ENCODE measurements around the gene TAT.
"Not testable (repeated sequence)": the region's sequence is repeated elsewhere in the genome, so short reads cannot be mapped to it uniquely, and the experiment has no call there.

The TAT gene

GRCh38 chr16:71584543-71585317 is 7.8 kb upstream of the TAT start:
- DNase-seq, result no peak

GRCh38 chr16:71582553-71582848 is 5.6 kb upstream of the TAT start:
- DNase-seq, result not testable (repeated sequence)

DNA sequence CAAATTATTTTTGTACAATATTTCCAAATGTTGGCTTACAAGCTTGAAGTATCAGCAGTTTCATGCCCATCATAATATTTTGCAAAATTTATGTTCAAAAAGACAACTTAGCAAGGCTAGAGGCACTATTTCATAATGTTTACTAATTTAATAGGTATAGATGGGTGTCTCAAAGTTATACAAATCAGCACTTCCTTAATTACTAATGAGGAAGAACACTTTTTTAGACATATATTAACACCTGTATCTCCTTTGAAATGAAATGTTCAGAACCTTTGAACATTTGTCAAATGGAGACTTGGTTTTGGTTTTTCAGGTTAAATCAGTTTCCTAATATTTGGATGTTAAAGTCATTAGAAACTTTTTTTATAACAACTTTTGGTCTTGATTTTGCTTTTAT is 2.2 kb downstream of the TAT start:
- DNase-seq, result no peak

DNA sequence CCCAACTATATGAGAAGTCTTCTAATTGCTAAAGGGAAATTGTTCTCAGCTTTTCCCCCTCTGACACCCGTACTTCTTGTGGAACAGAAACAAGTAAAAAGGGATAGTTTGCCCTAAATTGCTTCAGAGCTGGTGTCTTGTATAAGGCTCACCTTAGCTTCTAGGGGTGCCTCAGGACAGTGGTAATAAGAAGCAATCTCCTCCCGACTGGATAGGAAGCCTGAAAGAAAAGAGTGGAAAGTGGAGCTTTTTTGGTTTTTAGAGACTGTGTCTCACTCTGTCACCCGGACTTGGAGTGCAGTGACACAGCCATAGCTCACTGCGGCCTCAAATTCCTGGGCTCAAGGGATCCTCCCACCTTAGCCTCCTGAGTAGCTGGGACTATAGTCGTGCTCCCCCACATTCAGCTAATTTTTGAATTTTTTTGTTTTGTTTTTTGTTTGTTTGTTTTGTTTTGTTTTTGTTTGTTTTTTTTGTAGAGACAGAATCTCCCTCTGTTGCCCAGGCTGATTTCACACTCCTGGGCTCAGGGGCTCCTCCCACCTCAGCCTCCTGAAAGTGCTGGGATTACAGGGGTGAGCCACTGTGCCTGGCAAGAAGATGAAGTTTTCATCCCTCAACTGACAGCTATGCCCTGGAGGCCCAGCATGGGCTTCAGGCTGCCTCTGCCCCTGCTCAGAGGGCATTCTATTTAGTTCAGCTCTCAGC is 3.4 kb downstream of the TAT start:
- DNase-seq, result no peak

DNA sequence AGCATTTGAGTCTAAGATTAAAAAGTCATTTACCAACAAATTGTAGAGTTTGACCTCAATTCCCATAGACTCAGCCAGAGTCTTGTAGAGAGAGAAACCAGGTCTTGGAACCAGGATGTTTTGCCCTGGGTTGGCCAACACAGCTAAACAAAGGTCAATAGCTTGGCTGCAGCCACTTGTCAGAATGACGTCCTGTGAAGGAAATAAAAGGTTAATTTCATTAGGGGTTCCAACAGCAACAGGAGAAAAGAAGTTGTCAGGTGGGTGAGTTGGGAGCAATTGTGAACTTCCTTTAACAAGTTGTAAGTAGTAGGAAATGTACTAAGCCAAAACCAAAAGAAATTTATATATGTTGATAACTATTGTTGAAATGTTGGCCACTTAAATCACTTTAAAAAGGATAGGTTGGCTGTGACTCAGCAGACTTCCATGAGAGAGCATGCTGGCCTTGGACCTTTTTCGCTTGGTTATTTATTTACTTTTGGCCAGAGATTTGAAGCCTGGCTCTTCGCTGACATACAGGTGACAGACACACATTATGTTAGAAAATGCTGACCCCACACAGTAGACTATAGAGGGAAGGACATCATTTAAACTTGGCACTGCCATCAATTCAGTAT is 4.3 kb downstream of the TAT start:
- no peak for DNase-seq

DNA sequence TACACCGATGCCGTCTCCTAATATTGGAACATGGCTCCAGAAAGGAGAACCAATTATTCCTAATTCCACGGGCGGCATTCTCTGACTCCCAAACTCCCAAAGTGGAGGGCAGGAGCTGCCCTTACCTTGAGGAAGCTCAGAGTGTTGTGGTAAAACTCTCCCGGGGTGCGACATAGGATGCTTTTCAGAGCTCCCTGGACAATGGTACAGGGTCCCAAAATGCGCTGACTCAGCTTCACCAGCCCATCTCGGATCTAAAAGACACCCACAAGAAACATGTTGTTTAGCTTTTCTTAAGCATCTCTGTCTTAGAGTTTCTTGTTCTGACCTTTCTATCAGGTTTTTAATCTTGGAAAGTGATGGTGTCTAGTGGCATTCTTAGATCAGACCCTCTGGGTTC is 6.7 kb downstream of the TAT start:
- DNase-seq, result no peak

- no peak for DNase-seq
These were observed 7.3 kb downstream of the TAT start for GRCh38 chr16:71569621-71570020.

- DNase-seq, result no peak
These were observed 8.3 kb downstream of the TAT start for GRCh38 chr16:71568551-71568950.

DNA sequence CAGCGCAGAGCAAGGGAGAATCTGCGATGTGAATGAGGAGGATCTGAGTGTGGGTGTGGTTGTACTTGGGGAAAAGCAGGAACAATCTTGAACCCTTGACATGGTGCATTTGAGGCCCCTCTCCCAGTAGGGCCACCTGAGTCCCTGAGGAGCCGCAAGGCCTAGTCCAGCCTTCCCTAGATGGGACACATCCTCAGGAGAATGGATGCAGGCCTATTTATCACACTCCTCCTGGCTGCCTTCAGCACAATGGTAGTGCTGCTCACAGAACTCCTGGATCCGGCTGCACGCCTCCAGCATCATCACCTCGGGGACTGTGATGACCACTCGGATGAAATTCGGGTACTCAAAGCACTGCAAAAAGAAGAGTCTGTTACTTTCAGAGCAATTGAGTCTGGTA is 9.0 kb downstream of the TAT start:
- DNase-seq, result no peak

- DNase-seq, result no peak
These were observed 10.8 kb downstream of the TAT start for GRCh38 chr16:71565812-71566700.

GRCh38 chr16:71564335-71564967 is 12.4 kb downstream of the TAT start:
- no peak for DNase-seq

DNA sequence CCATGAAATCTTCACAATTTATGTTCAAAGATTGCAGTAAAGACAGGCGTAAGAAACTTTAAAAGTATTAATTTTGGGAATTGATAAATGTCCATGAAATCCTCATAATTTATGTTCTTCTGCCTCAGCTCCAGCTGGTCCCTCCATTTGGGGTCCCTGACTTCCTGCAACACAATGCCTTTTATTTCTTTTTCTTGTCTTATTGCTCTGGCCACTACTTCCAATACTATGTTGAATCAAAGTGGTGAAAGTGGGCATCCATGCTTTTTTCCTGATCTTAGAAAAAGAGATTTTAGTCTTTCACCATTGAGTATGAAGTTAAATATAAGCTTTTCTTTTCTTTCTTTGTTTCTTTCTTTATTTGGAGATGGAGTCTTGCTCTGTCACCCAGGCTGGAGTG is 14.3 kb downstream of the TAT start:
- DNase-seq, result no peak

DNA sequence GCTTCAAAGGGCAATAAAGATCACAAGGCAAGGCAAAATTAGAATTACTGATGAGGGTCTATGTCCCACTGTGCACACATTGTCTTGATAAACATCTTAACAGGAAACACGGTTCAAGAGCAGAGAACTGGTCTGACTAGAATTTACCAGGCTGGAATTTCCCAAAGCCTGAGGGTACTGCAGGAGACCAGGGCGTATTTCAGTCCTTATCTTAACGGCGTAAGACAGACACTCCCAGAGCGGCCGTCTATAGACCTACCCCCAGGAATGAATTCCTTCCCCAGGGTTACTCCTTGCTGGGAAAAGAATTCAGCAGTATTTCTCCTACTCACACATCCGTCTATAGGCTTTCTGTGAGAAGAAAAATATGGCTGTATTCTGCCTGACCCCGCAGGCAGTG is 15.0 kb downstream of the TAT start:
- not testable (repeated sequence) for DNase-seq

- DNase-seq, result no peak
These were observed 17.0 kb downstream of the TAT start for GRCh38 chr16:71559855-71560254.

DNA sequence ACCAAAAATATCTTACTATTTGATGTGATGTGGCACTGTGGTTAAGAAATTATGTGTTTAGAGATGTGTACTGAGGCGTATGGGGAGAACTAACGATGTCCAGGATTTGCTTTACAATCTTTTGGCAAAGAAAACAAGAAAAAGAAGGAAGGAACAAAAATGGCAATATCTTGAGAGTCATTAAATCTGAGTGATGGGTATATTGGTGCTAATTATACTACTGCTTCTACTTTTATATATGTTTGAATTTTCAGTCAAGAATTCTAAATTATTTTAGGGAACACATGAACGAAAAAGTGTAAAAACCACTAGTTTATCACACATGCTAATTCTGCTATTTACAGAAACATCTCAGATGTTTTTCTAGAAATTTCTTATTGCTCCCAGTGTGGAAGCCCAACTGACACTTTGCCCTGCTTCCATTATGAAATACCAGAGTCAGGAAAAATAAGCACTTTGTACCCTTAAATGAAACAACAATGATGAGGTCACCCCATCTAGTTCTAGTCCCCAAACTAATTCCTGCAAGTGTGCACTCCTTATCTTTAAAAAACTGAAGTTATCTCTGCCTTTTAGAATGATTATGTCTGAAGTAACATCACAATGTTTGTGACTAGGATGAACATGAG is 18.8 kb downstream of the TAT start:
- no peak for DNase-seq

- no peak for DNase-seq
These were observed 19.6 kb downstream of the TAT start for GRCh38 chr16:71557299-71557698.

- DNase-seq, result no peak
These were observed 21.5 kb downstream of the TAT start for GRCh38 chr16:71555230-71555891.

GRCh38 chr16:71552698-71553503 is 24.0 kb downstream of the TAT start:
- DNase-seq, result no peak

- DNase-seq, result no peak
These were observed 29.7 kb downstream of the TAT start for GRCh38 chr16:71547168-71547567.

GRCh38 chr16:71542377-71542776 is 34.5 kb downstream of the TAT start:
- peak; percentile 51 for DNase-seq

DNA sequence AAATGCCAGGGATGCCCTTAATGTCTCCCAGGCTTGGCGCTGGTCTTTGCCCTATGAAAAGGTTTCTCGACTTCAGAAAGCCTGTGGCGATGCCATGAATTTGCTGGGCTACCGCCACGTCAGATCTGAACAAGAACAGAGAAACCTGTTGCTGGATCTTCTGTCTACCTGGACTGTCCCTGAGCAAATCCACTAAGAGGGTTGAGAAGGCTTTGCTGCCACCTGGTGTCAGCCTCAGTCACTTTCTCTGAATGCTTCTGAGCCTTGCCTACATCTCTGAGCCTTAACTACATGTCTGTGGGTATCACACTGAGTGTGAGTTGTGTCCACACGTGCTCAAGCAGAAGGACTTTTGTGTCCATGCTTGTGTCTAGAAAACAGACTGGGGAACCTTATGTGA is 39.2 kb downstream of the TAT start:
- peak; percentile 28 for DNase-seq

Data from activated T-cell treated with anti-CD3 and anti-CD28 coated beads, Interleukin-2, amount 50 U/mL, for 1 hour (primary cell).